HL-60 (cell line): ENCODE measurements around the gene CFL2.
A peak's percentile ranks its signal among the peaks of the same experiment; 100 is the strongest.

ENCODE experiments used
- DNase-seq, 2 experiments: peaks; one replicate each; pipeline ENCODE4 v3.0.0-alpha.2; 2010 to 2020; ENCODE audit warnings: low read depth in 1 of 2, low spot score in 1 of 2
- H3K27ac ChIP-seq: fragments of 250-450 bp; sonication (Bioruptor Pico); replicated peaks from 2 replicates; pipeline ENCODE4 v1.5.1; 2020; ENCODE audit warnings: mild to moderate bottlenecking, moderate library complexity
- H3K27me3 ChIP-seq: fragments of 250-450 bp; sonication (Bioruptor Pico); 2 replicates; pipeline ENCODE4 v1.5.1; 2021; ENCODE audit warnings: mild to moderate bottlenecking, moderate library complexity; ENCODE audit not compliant: insufficient read depth, poor library complexity, severe bottlenecking
- H3K4me3 ChIP-seq: replicated peaks from 2 replicates; pipeline ENCODE4 v1.5.1; 2011; ENCODE audit warnings: mild to moderate bottlenecking, control low read depth, low read length; ENCODE audit not compliant: insufficient read depth
- GABPA ChIP-seq: IDR thresholded peaks from 2 replicates; pipeline ENCODE4 v1.6.1; 2012; ENCODE audit warnings: low read depth
- POLR2AphosphoS5 ChIP-seq: IDR thresholded peaks from 2 replicates; pipeline ENCODE4 v1.6.1; 2012; ENCODE audit warnings: low read depth
- SPI1 ChIP-seq: IDR thresholded peaks from 2 replicates; pipeline ENCODE4 v1.6.1; 2012; ENCODE audit warnings: low read depth, mild to moderate bottlenecking, borderline replicate concordance
- TF ChIP-seq, protein P1 (sequence below): IDR thresholded peaks from 2 replicates; pipeline ENCODE4 v1.6.1; 2012; ENCODE audit warnings: low read depth; ENCODE audit not compliant: insufficient replicate concordance
- TF ChIP-seq, protein P2 (sequence below): IDR thresholded peaks from one replicate; pipeline ENCODE4 v1.5.1; 2011; ENCODE audit warnings: low read length, control low read depth, inconsistent platforms; ENCODE audit not compliant: insufficient read depth

The CFL2 gene

DNA sequence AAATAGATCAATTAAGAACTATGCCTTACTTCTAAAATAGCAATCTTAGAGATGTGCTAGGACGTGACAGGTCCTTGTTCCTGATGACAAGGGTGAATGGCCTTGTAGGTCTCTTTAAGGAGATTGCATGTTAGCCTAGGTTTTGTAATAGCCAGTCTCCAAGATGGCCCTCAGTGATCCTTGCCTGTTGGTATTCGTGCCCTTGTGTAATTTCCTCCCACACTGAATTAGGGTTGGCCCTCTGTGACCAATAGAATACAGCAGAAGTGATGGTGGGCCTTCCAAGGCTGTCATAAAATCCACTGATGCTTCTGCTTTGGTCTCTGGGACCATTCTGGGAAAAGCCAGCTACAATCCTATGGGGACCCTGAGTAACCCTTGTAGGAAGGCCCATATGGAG lies 46.3 kb downstream of the CFL2 start:
- Histone ChIP-seq H3K27ac (no peak overlapping the region), H3K27me3 (no peaks in the 10 kb centered on the region), H3K4me3 (no peak overlapping the region)
- peak in 1 of 2 experiments; percentile 70 for DNase-seq
- TF ChIP-seq, protein P1, sequence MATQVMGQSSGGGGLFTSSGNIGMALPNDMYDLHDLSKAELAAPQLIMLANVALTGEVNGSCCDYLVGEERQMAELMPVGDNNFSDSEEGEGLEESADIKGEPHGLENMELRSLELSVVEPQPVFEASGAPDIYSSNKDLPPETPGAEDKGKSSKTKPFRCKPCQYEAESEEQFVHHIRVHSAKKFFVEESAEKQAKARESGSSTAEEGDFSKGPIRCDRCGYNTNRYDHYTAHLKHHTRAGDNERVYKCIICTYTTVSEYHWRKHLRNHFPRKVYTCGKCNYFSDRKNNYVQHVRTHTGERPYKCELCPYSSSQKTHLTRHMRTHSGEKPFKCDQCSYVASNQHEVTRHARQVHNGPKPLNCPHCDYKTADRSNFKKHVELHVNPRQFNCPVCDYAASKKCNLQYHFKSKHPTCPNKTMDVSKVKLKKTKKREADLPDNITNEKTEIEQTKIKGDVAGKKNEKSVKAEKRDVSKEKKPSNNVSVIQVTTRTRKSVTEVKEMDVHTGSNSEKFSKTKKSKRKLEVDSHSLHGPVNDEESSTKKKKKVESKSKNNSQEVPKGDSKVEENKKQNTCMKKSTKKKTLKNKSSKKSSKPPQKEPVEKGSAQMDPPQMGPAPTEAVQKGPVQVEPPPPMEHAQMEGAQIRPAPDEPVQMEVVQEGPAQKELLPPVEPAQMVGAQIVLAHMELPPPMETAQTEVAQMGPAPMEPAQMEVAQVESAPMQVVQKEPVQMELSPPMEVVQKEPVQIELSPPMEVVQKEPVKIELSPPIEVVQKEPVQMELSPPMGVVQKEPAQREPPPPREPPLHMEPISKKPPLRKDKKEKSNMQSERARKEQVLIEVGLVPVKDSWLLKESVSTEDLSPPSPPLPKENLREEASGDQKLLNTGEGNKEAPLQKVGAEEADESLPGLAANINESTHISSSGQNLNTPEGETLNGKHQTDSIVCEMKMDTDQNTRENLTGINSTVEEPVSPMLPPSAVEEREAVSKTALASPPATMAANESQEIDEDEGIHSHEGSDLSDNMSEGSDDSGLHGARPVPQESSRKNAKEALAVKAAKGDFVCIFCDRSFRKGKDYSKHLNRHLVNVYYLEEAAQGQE = no peak
- TF ChIP-seq SPI1 (no peak), GABPA (no peak), POLR2AphosphoS5 (no peak)
- TF ChIP-seq, protein P2, sequence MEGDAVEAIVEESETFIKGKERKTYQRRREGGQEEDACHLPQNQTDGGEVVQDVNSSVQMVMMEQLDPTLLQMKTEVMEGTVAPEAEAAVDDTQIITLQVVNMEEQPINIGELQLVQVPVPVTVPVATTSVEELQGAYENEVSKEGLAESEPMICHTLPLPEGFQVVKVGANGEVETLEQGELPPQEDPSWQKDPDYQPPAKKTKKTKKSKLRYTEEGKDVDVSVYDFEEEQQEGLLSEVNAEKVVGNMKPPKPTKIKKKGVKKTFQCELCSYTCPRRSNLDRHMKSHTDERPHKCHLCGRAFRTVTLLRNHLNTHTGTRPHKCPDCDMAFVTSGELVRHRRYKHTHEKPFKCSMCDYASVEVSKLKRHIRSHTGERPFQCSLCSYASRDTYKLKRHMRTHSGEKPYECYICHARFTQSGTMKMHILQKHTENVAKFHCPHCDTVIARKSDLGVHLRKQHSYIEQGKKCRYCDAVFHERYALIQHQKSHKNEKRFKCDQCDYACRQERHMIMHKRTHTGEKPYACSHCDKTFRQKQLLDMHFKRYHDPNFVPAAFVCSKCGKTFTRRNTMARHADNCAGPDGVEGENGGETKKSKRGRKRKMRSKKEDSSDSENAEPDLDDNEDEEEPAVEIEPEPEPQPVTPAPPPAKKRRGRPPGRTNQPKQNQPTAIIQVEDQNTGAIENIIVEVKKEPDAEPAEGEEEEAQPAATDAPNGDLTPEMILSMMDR = no peak

DNA sequence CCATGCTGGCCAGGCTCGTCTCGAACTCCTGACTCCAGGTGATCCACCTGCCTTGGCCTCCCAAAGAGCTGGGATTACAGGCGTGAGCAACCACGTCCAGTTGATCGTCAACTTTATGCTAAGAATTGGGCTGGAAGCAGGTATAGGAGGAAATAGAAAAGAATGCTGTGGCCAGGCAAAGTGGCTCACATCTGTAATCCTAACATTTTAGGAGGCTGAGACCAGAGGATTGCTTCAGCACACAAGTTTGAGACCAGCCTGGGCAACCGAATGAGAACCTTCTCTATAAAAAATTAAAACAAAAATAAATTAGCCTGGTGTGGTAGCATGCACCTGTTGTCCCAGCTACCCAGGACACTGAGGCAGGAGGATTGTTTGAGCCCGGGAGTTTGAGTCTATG lies 47.4 kb downstream of the CFL2 start:
- no peak overlapping the region for H3K27ac ChIP-seq
- no peak for DNase-seq
- TF ChIP-seq, protein P1 = no peak
- TF ChIP-seq, protein P2 = no peak
- TF ChIP-seq POLR2AphosphoS5 (no peak), SPI1 (no peak), GABPA (no peak)
- no peaks in the 10 kb centered on the region for H3K27me3 ChIP-seq
- no peak overlapping the region for H3K4me3 ChIP-seq

DNA sequence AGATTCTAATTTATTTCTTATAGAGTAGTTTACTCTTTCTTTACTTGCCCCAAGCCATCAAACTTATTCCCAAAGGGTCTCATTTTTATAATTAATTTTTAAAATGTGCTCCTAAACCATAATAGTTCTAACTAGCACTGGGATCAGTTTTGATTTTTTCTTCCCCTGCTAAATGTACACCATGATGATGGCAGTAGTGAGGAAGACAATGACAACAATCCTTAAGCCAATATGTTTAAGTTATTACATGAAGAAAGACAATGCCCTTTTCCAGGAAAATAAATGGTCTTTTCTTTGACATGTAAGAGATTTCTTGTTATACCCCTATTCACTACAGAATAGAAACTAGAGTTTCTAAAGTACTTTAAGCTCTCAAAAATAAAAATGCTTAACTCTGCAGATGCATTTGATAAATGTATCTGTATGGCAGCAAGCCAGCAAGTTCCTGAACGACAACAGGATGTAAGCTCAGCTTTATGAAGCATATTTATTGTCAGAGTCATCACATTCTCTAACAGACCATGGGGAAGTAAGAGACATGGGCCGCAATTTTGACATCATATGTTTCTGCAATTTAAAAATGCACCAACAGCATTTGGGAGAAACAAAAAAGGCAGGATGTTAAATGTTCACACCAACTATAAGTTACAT lies 48.5 kb downstream of the CFL2 start:
- peak in 1 of 2 experiments; percentile 31 for DNase-seq
- no peak overlapping the region for H3K4me3 ChIP-seq
- no peak overlapping the region for H3K27ac ChIP-seq

DNA sequence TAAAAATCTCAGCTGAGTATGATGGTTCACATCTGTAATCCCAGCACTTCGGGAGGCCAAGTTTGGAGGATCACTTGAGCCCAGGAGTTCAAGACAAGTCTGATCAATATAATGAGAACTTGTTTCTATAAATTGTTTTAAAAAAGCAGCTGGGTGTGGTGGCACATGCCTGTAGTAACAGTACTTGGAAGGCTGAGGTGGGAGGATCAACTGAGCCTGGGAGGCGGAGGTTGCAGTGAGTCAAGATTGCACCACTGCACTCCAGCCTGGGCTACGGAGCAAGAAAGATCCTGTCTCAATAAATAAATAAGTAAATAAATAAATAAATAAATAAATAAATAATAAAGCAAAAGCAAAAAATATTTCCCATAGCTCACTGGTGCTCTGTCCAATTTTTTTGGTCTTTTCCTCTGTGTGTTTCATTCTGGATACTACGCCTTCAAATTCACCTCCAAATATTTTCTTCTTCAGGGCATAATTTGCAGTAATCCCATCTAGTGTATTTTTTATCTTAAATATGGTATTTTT lies 51.8 kb downstream of the CFL2 start:
- H3K4me3 ChIP-seq = no peak overlapping the region
- DNase-seq = no peak
- TF ChIP-seq SPI1 = no peak
- TF ChIP-seq GABPA = no peak
- no peak for TF ChIP-seq POLR2AphosphoS5
- TF ChIP-seq, protein P1 = no peak
- H3K27ac ChIP-seq = no peak overlapping the region
- H3K27me3 ChIP-seq = no peaks in the 10 kb centered on the region

More for the DNA sequence above, 48.5 kb downstream of the CFL2 start:
- no peak for TF ChIP-seq GABPA
- no peak for TF ChIP-seq POLR2AphosphoS5
- TF ChIP-seq SPI1 = no peak
- H3K27me3 ChIP-seq = no peaks in the 10 kb centered on the region
